Lower leg skin (tissue), 3 donors: ENCODE results near the gene MED17.

Source experiments
- CTCF ChIP-seq, 3 donors: fragments of 450-650 bp; IDR thresholded peaks; one replicate each; pipeline ENCODE4 v1.5.1; 2016; ENCODE audit warnings: antibody characterized with exemption in 3 of 3, mild to moderate bottlenecking in 3 of 3, moderate library complexity in 2 of 3
- POLR2A ChIP-seq, 2 donors: fragments of 450-650 bp; IDR thresholded peaks; one replicate each; pipeline ENCODE4 v1.6.1; 2016 to 2017; ENCODE audit warnings: antibody characterized with exemption in 2 of 2, mild to moderate bottlenecking in 1 of 2, moderate library complexity in 1 of 2

GRCh38 chr11:93822359-93822758, 38.3 kb downstream of the MED17 start:
- TF ChIP-seq CTCF (IDR thresholded peaks at IDR 0.05) (no peak), POLR2A (IDR thresholded peaks at IDR 0.05) (no peak)
